PC-9 (cell line): ENCODE data around the gene IARS1. TPM values are rescaled to one million over a fixed set of nuclear protein-coding genes. Genes with fewer than 3 reads are reported as not detected.

Source experiments
- BruUV-seq: library from RNA; stranded (reverse); fragments of 400-500 nt; replicated peaks from 2 replicates; lab custom pipeline; 2021; lab: Mats Ljungman, UMichigan
- CTCF ChIA-PET: fragments of 300-600 bp; sonication (Branson Sonifier 250); formaldehyde crosslinking; loops from one replicate; lab custom pipeline; 2022; ENCODE audit warnings: antibody characterized with exemption; lab: Charles Lee
- POLR2A ChIA-PET: fragments of 300-600 bp; sonication (Branson Sonifier 250); formaldehyde crosslinking; loops from one replicate; lab custom pipeline; 2022; ENCODE audit warnings: antibody characterized with exemption; ENCODE audit not compliant: unreplicated experiment; lab: Charles Lee
- DNase-seq, 2 experiments: peaks; one replicate each; pipeline versions ENCODE4 v3.0.0 to v3.0.0-alpha.2; 2015 to 2022; ENCODE audit warnings: mixed read lengths in 1 of 2
- H2AFZ ChIP-seq: fragments of 200-600 bp; sonication (generic); 2 replicates; pipeline ENCODE4 v1.8.1; 2017; ENCODE audit warnings: antibody characterized with exemption
- H3F3A ChIP-seq: fragments of 200-600 bp; sonication (generic); 2 replicates; pipeline ENCODE4 v1.8.1; 2017; ENCODE audit warnings: antibody characterized with exemption, mild to moderate bottlenecking, low read depth; ENCODE audit not compliant: insufficient read depth
- H3K27ac ChIP-seq: fragments of 200-600 bp; sonication (generic); 2 replicates; pipeline ENCODE4 v1.6.1; 2016; ENCODE audit warnings: mixed run types
- H3K27me3 ChIP-seq: fragments of 200-600 bp; sonication (generic); 2 replicates; pipeline ENCODE4 v1.6.1; 2016; ENCODE audit warnings: low read depth, mixed run types; ENCODE audit not compliant: insufficient read depth
- H3K36me3 ChIP-seq: fragments of 200-600 bp; sonication (generic); 2 replicates; pipeline ENCODE4 v1.6.1; 2016; ENCODE audit warnings: low read depth, mixed run types
- H3K4me1 ChIP-seq: fragments of 200-600 bp; sonication (generic); replicated peaks from 2 replicates; pipeline ENCODE4 v1.6.1; 2016; ENCODE audit warnings: mixed run types; ENCODE audit not compliant: insufficient read depth
- H3K4me2 ChIP-seq: fragments of 200-600 bp; sonication (generic); 2 replicates; pipeline ENCODE4 v1.6.1; 2017; ENCODE audit warnings: mixed run types
- H3K4me3 ChIP-seq: fragments of 200-600 bp; sonication (generic); 2 replicates; pipeline ENCODE4 v1.6.1; 2016; ENCODE audit warnings: mixed run types
- H3K79me2 ChIP-seq: fragments of 200-600 bp; sonication (generic); 2 replicates; pipeline ENCODE4 v1.6.1; 2017; ENCODE audit warnings: low read depth, mixed run types
- H3K9me2 ChIP-seq: fragments of 200-600 bp; sonication (generic); 2 replicates; pipeline ENCODE4 v1.8.1; 2017; ENCODE audit warnings: mild to moderate bottlenecking; ENCODE audit not compliant: insufficient read depth
- H3K9me3 ChIP-seq: fragments of 200-600 bp; sonication (generic); 2 replicates; pipeline ENCODE4 v1.8.1; 2016; ENCODE audit warnings: low read depth; ENCODE audit not compliant: insufficient read depth
- H4K20me1 ChIP-seq: fragments of 200-600 bp; sonication (generic); 2 replicates; pipeline ENCODE4 v1.8.1; 2017; ENCODE audit not compliant: insufficient read depth
- EZH2 ChIP-seq: fragments of 200-600 bp; sonication (generic); IDR thresholded peaks from 2 replicates; pipeline ENCODE4 v1.8.0; 2017; ENCODE audit warnings: antibody characterized with exemption, low read depth
- intact Hi-C: fragments of 100-400 bp; cut with micrococcal nuclease; formaldehyde crosslinking; loops from one replicate; pipeline ENCODE4 v1.10.0; 2022; ENCODE audit not compliant: unreplicated experiment
- total RNA-seq: library from RNA; stranded (reverse); gene quantifications from 2 replicates; pipeline ENCODE4 v1.2.3, GENCODE V29; 2021
- TF ChIP-seq, protein P1 (sequence below): fragments of 200-600 bp; sonication (generic); conservative IDR thresholded peaks from 2 replicates; pipeline ENCODE4 v1.6.1; 2017; ENCODE audit warnings: mixed run types, antibody characterized with exemption, mild to moderate bottlenecking, moderate library complexity

The IARS1 gene
- total RNA-seq, 1 experiment from 2014 or later, result 232 TPM

DNA sequence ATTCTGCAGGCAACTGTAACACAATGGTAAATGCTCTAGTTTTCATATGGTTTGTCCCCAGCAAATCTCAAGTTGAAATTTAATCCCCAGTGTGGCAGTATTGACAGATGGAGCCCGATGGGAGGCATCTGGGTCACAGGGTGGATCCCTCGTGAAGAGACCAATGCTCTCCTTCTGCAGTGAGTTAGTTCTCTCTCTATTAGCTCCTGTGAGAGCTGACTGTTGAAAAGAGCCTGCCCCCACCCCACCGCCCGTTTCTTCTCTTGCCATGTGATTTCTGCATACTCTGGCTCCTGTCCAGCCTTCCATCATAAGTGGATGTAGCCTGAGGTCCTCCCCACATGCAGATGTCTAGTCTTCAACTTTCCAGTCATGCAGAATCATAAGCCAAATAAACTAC, 27.0 kb downstream of the IARS1 start:
- peaks cover 87% of the 10 kb centered on the region for H3K36me3 ChIP-seq
- no peaks in the 10 kb centered on the region for H3K4me1 ChIP-seq

DNA sequence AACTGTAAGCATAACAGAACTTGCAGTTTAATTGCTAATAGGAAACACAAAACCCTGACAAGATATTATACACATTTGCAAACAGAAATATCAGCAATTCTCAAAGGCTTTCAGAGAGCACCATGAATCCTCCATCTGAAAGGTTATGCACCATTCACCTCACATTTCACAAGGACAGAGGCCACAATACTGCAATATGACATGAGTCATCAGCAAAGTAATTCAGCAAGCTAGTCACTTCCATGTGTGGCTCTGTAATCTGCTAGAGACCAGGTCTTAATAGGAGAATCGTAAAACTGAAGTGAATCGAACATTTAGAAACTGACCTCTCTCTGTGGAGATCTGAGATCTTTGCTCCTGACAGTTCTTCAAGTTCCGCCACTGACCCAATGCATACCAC, 28.3 kb downstream of the IARS1 start:
- TF ChIP-seq, protein P1, sequence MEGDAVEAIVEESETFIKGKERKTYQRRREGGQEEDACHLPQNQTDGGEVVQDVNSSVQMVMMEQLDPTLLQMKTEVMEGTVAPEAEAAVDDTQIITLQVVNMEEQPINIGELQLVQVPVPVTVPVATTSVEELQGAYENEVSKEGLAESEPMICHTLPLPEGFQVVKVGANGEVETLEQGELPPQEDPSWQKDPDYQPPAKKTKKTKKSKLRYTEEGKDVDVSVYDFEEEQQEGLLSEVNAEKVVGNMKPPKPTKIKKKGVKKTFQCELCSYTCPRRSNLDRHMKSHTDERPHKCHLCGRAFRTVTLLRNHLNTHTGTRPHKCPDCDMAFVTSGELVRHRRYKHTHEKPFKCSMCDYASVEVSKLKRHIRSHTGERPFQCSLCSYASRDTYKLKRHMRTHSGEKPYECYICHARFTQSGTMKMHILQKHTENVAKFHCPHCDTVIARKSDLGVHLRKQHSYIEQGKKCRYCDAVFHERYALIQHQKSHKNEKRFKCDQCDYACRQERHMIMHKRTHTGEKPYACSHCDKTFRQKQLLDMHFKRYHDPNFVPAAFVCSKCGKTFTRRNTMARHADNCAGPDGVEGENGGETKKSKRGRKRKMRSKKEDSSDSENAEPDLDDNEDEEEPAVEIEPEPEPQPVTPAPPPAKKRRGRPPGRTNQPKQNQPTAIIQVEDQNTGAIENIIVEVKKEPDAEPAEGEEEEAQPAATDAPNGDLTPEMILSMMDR, result no peak
- no peak for TF ChIP-seq EZH2
- no peaks in the 10 kb centered on the region for H3K4me1 ChIP-seq
- ChIA-PET CTCF (interaction anchor here (0.6 kb wide), 1 partner anchor 9 kb away, joined by 7 read pairs; no protein-coding TSS in a partner anchor), POLR2A (no interaction called here)
- H3K4me3 ChIP-seq, result no peak overlapping the region
- H3K79me2 ChIP-seq, result peaks cover 3% of the 10 kb centered on the region; the same call in 1 of the 2 replicates
- H3K27ac ChIP-seq, result no peak overlapping the region
- no TSS peak for BruUV-seq
- H3F3A ChIP-seq, result peaks cover 26% of the 10 kb centered on the region
- intact Hi-C loops, result no loop called here
- H3K4me2 ChIP-seq, result no peak overlapping the region
- peak in 1 of 2 experiments; percentile 45 for DNase-seq
- peaks cover 74% of the 10 kb centered on the region for H4K20me1 ChIP-seq
- H2AFZ ChIP-seq, result no peak overlapping the region
- no peaks in the 10 kb centered on the region for H3K27me3 ChIP-seq
- peaks cover 87% of the 10 kb centered on the region for H3K36me3 ChIP-seq
- no peaks in the 10 kb centered on the region for H3K9me3 ChIP-seq
- H3K9me2 ChIP-seq, result no peaks in the 10 kb centered on the region

More for the DNA sequence above, 27.0 kb downstream of the IARS1 start:
- no peak for DNase-seq
- BruUV-seq, result no TSS peak
- H3K27me3 ChIP-seq, result no peaks in the 10 kb centered on the region
- intact Hi-C loops, result no loop called here
- peaks cover 26% of the 10 kb centered on the region for H3F3A ChIP-seq
- no peak for TF ChIP-seq EZH2
- TF ChIP-seq, protein P1, result no peak
- H3K9me3 ChIP-seq, result no peaks in the 10 kb centered on the region
- peaks cover 79% of the 10 kb centered on the region for H4K20me1 ChIP-seq
- no peak overlapping the region for H3K27ac ChIP-seq
- no peaks in the 10 kb centered on the region for H3K9me2 ChIP-seq
- POLR2A ChIA-PET, result interaction anchor here (0.5 kb wide), 1 partner anchor 9 kb away, joined by 3 read pairs; no protein-coding TSS in a partner anchor
- CTCF ChIA-PET, result no interaction called here
- H3K79me2 ChIP-seq, result peaks cover 3% of the 10 kb centered on the region; the same call in 1 of the 2 replicates
- H3K4me2 ChIP-seq, result no peak overlapping the region
- H2AFZ ChIP-seq, result no peak overlapping the region
- H3K4me3 ChIP-seq, result no peak overlapping the region

DNA sequence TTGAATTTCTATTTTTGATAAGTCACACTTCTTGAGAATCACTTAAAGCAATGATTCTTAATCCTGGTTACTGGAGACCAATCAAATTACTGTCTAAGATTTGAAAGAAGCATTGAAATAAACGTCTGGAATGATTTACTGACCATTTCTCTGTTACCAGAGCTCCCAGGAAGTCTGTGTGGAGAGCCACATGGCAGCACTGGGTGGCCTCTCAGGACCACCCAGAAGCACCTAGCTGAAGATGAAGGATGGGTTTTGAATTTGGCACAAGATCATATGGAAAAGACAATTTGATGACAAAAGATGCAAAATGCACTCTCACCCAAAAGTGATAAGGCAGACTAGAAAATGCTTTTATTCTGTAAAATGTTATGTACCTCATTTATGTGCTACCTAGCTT, 30.4 kb downstream of the IARS1 start:
- CTCF ChIA-PET, result no interaction called here
- no TSS peak for BruUV-seq
- POLR2A ChIA-PET, result no interaction called here
- TF ChIP-seq, protein P1, result no peak
- TF ChIP-seq EZH2, result no peak
- Histone ChIP-seq H3F3A (peaks cover 26% of the 10 kb centered on the region), H4K20me1 (peaks cover 73% of the 10 kb centered on the region), H3K4me3 (no peak overlapping the region), H3K9me2 (no peaks in the 10 kb centered on the region), H3K9me3 (no peaks in the 10 kb centered on the region), H3K27me3 (no peaks in the 10 kb centered on the region), H3K27ac (no peak overlapping the region), H3K4me1 (no peaks in the 10 kb centered on the region), H3K4me2 (no peak overlapping the region), H3K79me2 (peaks cover 3% of the 10 kb centered on the region; the same call in 1 of the 2 replicates), H3K36me3 (peaks cover 85% of the 10 kb centered on the region), H2AFZ (no peak overlapping the region)
- intact Hi-C loops, result no loop called here
- DNase-seq, result no peak
